HCT116 (cell line): ENCODE data around the gene RNF10. TPM values are rescaled to one million over a fixed set of nuclear protein-coding genes. Genes with fewer than 3 reads are reported as not detected.
A peak's percentile ranks its signal among the peaks of the same experiment; 100 is the strongest.

Experiments used
- ATAC-seq: fragments of 200-7000 bp; cut with Tn5 transposase; 2 replicates; pipeline ENCODE4 v1.9.1; 2020; ENCODE audit warnings: mild to moderate bottlenecking, moderate library complexity
- BruUV-seq: library from RNA; stranded (reverse); fragments of 400-500 nt; replicated peaks from 2 replicates; lab custom pipeline; 2021; lab: Mats Ljungman, UMichigan
- CTCF ChIA-PET: fragments of 300-600 bp; sonication (Branson Sonifier 250); formaldehyde crosslinking; loops from one replicate; lab custom pipeline; 2021; ENCODE audit warnings: antibody characterized with exemption; lab: Charles Lee
- POLR2A ChIA-PET: fragments of 300-600, 350-600 bp; sonication (Branson Sonifier 250); formaldehyde crosslinking; loops from one replicate; lab custom pipeline; 2021; ENCODE audit warnings: antibody characterized with exemption; lab: Charles Lee
- RAD21 ChIA-PET, 2 experiments: fragments of 300-600 bp; sonication (Branson Sonifier 250); formaldehyde crosslinking; loops; one replicate each; lab custom pipeline; 2023; ENCODE audit warnings: low total read pairs in 2 of 2; ENCODE audit not compliant: uncharacterized antibody in 2 of 2, unreplicated experiment in 2 of 2, low non-redundant PET in 1 of 2; lab: Charles Lee
- DNase-seq: peaks from one replicate; pipeline ENCODE4 v3.0.0-alpha.2; 2010; ENCODE audit warnings: low read depth, low spot score
- H2AFZ ChIP-seq: fragments of 200-600 bp; shearing (Covaris generic), sonication (generic); 2 replicates; pipeline ENCODE4 v1.6.1; 2017; ENCODE audit warnings: low read depth, mixed run types, mixed read lengths, antibody characterized with exemption, low read length; ENCODE audit not compliant: poor library complexity, severe bottlenecking
- H3K27ac ChIP-seq: 2 replicates; pipeline ENCODE4 v1.5.1; 2012; ENCODE audit warnings: low read depth, low read length
- H3K27me3 ChIP-seq: fragments of 200-600 bp; sonication (generic); 2 replicates; pipeline ENCODE4 v1.6.1; 2016; ENCODE audit warnings: mixed run types, low read length, mixed read lengths; ENCODE audit not compliant: insufficient read depth
- H3K36me3 ChIP-seq, 2 experiments: fragments of 200-500 bp in 1 of 2; fragments of 200-600 bp in 1 of 2; sonication (Bioruptor generic) in 1 of 2; sonication (generic) in 1 of 2; 2 replicates each; pipeline versions ENCODE4 v1.5.1 to v1.6.1; 2014 to 2016; ENCODE audit warnings: low read length in 2 of 2, inconsistent platforms in 1 of 2, mixed read lengths in 1 of 2, mixed run types in 1 of 2; ENCODE audit not compliant: insufficient read depth in 2 of 2, control insufficient read depth in 1 of 2
- H3K4me1 ChIP-seq, 2 experiments: fragments of 200-600 bp in 1 of 2; sonication (generic) in 1 of 2; 2 replicates each; pipeline versions ENCODE4 v1.5.1 to v1.6.1; 2012 to 2017; ENCODE audit warnings: low read length in 2 of 2, inconsistent platforms in 1 of 2, mild to moderate bottlenecking in 1 of 2, mixed read lengths in 1 of 2, mixed run types in 1 of 2, moderate library complexity in 1 of 2; ENCODE audit not compliant: insufficient read depth in 2 of 2, control insufficient read depth in 1 of 2
- H3K4me2 ChIP-seq: fragments of 200-600 bp; sonication (generic); 2 replicates; pipeline ENCODE4 v1.6.1; 2017; ENCODE audit warnings: mixed run types, low read length, mixed read lengths
- H3K4me3 ChIP-seq, 2 experiments: fragments of 200-600 bp in 1 of 2; sonication (generic) in 1 of 2; replicated peaks in 1 of 2; 2 replicates each; pipeline ENCODE4 v1.5.1; 2011 to 2016; ENCODE audit warnings: low read length in 2 of 2, control low read depth in 1 of 2, low read depth in 1 of 2, mild to moderate bottlenecking in 1 of 2, mixed read lengths in 1 of 2, mixed run types in 1 of 2
- H3K79me2 ChIP-seq: fragments of 200-600 bp; sonication (generic); 2 replicates; pipeline ENCODE4 v1.6.1; 2017; ENCODE audit warnings: mild to moderate bottlenecking, mixed run types, low read length, moderate library complexity, mixed read lengths; ENCODE audit not compliant: insufficient read depth
- H3K9ac ChIP-seq: fragments of 200-600 bp; sonication (generic); 2 replicates; pipeline ENCODE4 v1.6.1; 2016; ENCODE audit warnings: low read length, mixed read lengths
- H3K9me2 ChIP-seq: fragments of 200-600 bp; sonication (generic), shearing (Covaris generic); 2 replicates; pipeline ENCODE4 v1.6.1; 2017; ENCODE audit warnings: mixed run types, mild to moderate bottlenecking, moderate library complexity; ENCODE audit not compliant: insufficient read depth
- H3K9me3 ChIP-seq, 2 experiments: fragments of 200-500 bp in 1 of 2; fragments of 200-600 bp in 1 of 2; sonication (Bioruptor generic) in 1 of 2; sonication (generic) in 1 of 2; 2 replicates each; pipeline ENCODE4 v1.6.1; 2014 to 2017; ENCODE audit warnings: low read length in 2 of 2, mixed read lengths in 2 of 2, inconsistent platforms in 1 of 2, low read depth in 1 of 2, mild to moderate bottlenecking in 1 of 2, mixed run types in 1 of 2, moderate library complexity in 1 of 2; ENCODE audit not compliant: control insufficient read depth in 1 of 2, insufficient read depth in 1 of 2
- H4K20me1 ChIP-seq: fragments of 200-600 bp; sonication (generic), shearing (Covaris generic); 2 replicates; pipeline ENCODE4 v1.6.1; 2017; ENCODE audit warnings: mixed run types, mild to moderate bottlenecking, moderate library complexity; ENCODE audit not compliant: insufficient read depth
- CBX3 ChIP-seq: IDR thresholded peaks from 2 replicates; pipeline ENCODE4 v1.6.1; 2012; ENCODE audit warnings: low read depth
- EGR1 ChIP-seq: IDR thresholded peaks from 2 replicates; pipeline ENCODE4 v1.6.1; 2012; ENCODE audit warnings: low read depth
- EZH2 ChIP-seq: fragments of 200-600 bp; sonication (generic); IDR thresholded peaks from 2 replicates; pipeline ENCODE4 v1.6.1; 2017; ENCODE audit warnings: antibody characterized with exemption, mixed run types
- EZH2phosphoT487 ChIP-seq: fragments of 200-600 bp; IDR thresholded peaks from 2 replicates; pipeline ENCODE4 v1.6.1; 2018; ENCODE audit warnings: antibody characterized with exemption, borderline replicate concordance
- FOSL1 ChIP-seq: IDR thresholded peaks from 2 replicates; pipeline ENCODE4 v1.6.1; 2012; ENCODE audit warnings: low read depth
- JUND ChIP-seq: IDR thresholded peaks from 2 replicates; pipeline ENCODE4 v1.6.1; 2012
- RAD21 ChIP-seq: IDR thresholded peaks from 2 replicates; pipeline ENCODE4 v1.6.1; 2012; ENCODE audit warnings: low read depth, mild to moderate bottlenecking
- REST ChIP-seq: IDR thresholded peaks from 2 replicates; pipeline ENCODE4 v1.6.1; 2012; ENCODE audit warnings: low read depth
- SRF ChIP-seq: IDR thresholded peaks from 2 replicates; pipeline ENCODE4 v1.6.1; 2012; ENCODE audit warnings: low read depth
- ZNF274 ChIP-seq: fragments of 200-500 bp; sonication (Bioruptor generic); IDR thresholded peaks from 2 replicates; pipeline ENCODE4 v1.6.1; 2014; ENCODE audit warnings: mild to moderate bottlenecking, low read depth, low read length, inconsistent platforms
- intact Hi-C: fragments of 100-400 bp; cut with micrococcal nuclease; formaldehyde crosslinking; loops from 2 replicates; pipeline ENCODE4 v1.10.0; 2022
- total RNA-seq: library from RNA; stranded (reverse); gene quantifications from one replicate; pipeline ENCODE4 v1.2.1, GENCODE V29; 2021; ENCODE audit not compliant: unreplicated experiment

RNF10 gene
- total RNA-seq, 1 experiment from 2014 or later: 141 TPM

- no peak overlapping the region for H2AFZ ChIP-seq
- H3K36me3 ChIP-seq: no peaks in the 10 kb centered on the region
- CTCF ChIA-PET: interaction anchor here (0.9 kb wide), 1 partner anchor 7 kb away, joined by 3 read pairs; no protein-coding TSS in a partner anchor
- no peaks in the 10 kb centered on the region for H3K9me3 ChIP-seq
- no TSS peak for BruUV-seq
- peaks cover 7 to 14% of the 10 kb centered on the region in 2 experiments; a peak in 3 of 4 replicates for H3K4me1 ChIP-seq
- TF ChIP-seq EZH2: no peak
- peak; percentile 45; the same call in 1 of the 2 replicates for TF ChIP-seq CBX3
- TF ChIP-seq, all 23 proteins: peak for 1
- intact Hi-C loops: no loop called here
- DNase-seq (peak; percentile 28), ATAC-seq (peak; percentile 78)
- H3K4me3 ChIP-seq: no peak overlapping the region
- POLR2A ChIA-PET: no interaction called here
- H3K27ac ChIP-seq: no peak overlapping the region
- no peaks in the 10 kb centered on the region for H4K20me1 ChIP-seq
- RAD21 ChIA-PET: interaction anchor here in 1 of 2 experiments (0.5 kb wide), 1 partner anchor 11 kb away, joined by 4 read pairs; no protein-coding TSS in a partner anchor
- peak overlapping the region; percentile 52 for H3K4me2 ChIP-seq
- H3K27me3 ChIP-seq: no peaks in the 10 kb centered on the region
- H3K9ac ChIP-seq: peak overlapping the region; percentile 20; the same call in 1 of the 2 replicates
- no peaks in the 10 kb centered on the region for H3K9me2 ChIP-seq
- H3K79me2 ChIP-seq: no peaks in the 10 kb centered on the region
These were observed 56.7 kb downstream of the RNF10 start for GRCh38 chr12:120590741-120591407.

- Histone ChIP-seq H2AFZ (no peak overlapping the region), H3K4me3 (no peak overlapping the region), H3K27me3 (no peaks in the 10 kb centered on the region), H3K4me1 (peaks cover 7 to 14% of the 10 kb centered on the region in 2 experiments; a peak in 3 of 4 replicates), H3K36me3 (no peaks in the 10 kb centered on the region), H4K20me1 (no peaks in the 10 kb centered on the region), H3K9me2 (no peaks in the 10 kb centered on the region)
- BruUV-seq: no TSS peak
- TF ChIP-seq CBX3: no peak
- no peak for TF ChIP-seq EZH2
- TF ChIP-seq ZNF274: no peak
- TF ChIP-seq JUND: no peak
- TF ChIP-seq EGR1: no peak
- no peak for TF ChIP-seq REST
- TF ChIP-seq EZH2phosphoT487: no peak
- no peak for TF ChIP-seq RAD21
- no peak for TF ChIP-seq SRF
- TF ChIP-seq FOSL1: no peak
- TF ChIP-seq, all 23 proteins: peak for 0
- DNase-seq (no peak), ATAC-seq (no peak)
- Histone ChIP-seq H3K79me2 (no peaks in the 10 kb centered on the region), H3K9ac (no peak overlapping the region), H3K9me3 (no peaks in the 10 kb centered on the region), H3K27ac (no peak overlapping the region), H3K4me2 (no peak overlapping the region)
- intact Hi-C loops: no loop called here
- ChIA-PET RAD21 (no interaction called here), CTCF (no interaction called here), POLR2A (no interaction called here)
These were observed 58.2 kb downstream of the RNF10 start for GRCh38 chr12:120592121-120593049.
